Measurements from ENCODE around the gene PLBD1.

- TF ChIP-seq, protein P1, sequence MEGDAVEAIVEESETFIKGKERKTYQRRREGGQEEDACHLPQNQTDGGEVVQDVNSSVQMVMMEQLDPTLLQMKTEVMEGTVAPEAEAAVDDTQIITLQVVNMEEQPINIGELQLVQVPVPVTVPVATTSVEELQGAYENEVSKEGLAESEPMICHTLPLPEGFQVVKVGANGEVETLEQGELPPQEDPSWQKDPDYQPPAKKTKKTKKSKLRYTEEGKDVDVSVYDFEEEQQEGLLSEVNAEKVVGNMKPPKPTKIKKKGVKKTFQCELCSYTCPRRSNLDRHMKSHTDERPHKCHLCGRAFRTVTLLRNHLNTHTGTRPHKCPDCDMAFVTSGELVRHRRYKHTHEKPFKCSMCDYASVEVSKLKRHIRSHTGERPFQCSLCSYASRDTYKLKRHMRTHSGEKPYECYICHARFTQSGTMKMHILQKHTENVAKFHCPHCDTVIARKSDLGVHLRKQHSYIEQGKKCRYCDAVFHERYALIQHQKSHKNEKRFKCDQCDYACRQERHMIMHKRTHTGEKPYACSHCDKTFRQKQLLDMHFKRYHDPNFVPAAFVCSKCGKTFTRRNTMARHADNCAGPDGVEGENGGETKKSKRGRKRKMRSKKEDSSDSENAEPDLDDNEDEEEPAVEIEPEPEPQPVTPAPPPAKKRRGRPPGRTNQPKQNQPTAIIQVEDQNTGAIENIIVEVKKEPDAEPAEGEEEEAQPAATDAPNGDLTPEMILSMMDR (IDR thresholded peaks at IDR 0.05 in 8 of 11, conservative IDR thresholded peaks at IDR 0.05 in 3 of 11) = no peak
- no peak for TF ChIP-seq POLR2A (IDR thresholded peaks at IDR 0.05)
These were observed 85.3 kb downstream of the PLBD1 start for GRCh38 chr12:14482361-14482760.

Measured in spleen (tissue), 7 donors.